Endometrium (tissue), 2 donors: Measurements from ENCODE around the gene FHOD1.

Source experiments
- FAIRE-seq: peaks from 2 replicates; lab custom pipeline; 2012; peaks lifted over from hg19 to GRCh38; lab: Jason Lieb, UNC
- donor health status: control.
- donor health status: control.

Gene FHOD1

GRCh38 chr16:67248401-67249177, 1.3 kb upstream of the FHOD1 start, which contains the start of gene SLC9A5:
SLC9A5 (plus strand) TSS chr16:67248979; CDS start chr16:67249015, 36 bp downstream.
- no peak for FAIRE-seq

- FAIRE-seq = no peak
Measured at GRCh38 chr16:67248073-67248400, 756 bp upstream of the FHOD1 start.

DNA sequence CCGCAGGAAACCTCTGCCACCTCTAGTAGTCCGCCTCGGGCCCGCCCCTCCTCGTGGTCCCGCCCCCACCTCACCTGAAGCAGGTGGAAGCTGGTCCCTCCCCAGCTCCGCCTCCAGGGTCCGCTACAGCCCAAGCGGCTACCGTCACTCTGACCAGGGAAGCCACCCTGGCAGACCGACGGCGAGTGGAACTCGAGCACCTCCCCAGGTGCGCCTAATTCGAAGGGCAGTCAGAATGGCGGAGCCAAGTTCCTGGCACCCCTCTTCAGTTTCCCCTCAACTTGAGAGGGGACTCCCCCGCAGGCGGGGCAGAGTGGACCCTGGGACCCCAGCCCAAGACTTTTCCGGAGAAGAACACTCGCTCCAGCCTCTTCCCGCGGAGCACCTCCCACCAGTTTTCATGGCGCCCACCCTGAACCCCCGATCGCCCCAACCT, 507 bp downstream of the FHOD1 start:
- no peak for FAIRE-seq

- no peak for FAIRE-seq
Measured at GRCh38 chr16:67246081-67246755, 1.1 kb downstream of the FHOD1 start.

DNA sequence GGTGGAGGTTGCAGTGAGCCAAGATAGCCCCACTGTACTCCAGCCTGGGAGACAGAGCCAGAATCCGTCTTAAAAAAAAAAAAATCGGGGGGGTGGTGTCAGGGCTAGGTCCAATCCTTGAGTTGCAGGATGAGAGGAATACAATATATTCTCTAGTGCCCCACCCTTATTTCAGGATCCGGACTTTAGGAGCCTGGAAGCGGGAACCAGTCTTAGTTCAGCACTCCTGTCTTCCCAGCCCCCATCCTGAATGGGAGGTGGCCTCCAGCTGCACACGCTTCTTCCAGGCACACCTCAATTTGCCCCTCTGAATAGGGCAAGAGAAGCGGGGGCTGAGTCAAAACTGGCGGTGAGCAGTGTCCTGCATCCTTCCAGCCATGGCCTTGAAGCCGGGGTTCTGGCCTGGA, 1.6 kb downstream of the FHOD1 start:
- no peak for FAIRE-seq

GRCh38 chr16:67245186-67245585, 2.1 kb downstream of the FHOD1 start:
- FAIRE-seq = no peak

- no peak for FAIRE-seq
Measured at GRCh38 chr16:67244387-67245185, 2.7 kb downstream of the FHOD1 start.

- no peak for FAIRE-seq
Measured at GRCh38 chr16:67243481-67243880, 3.8 kb downstream of the FHOD1 start.

DNA sequence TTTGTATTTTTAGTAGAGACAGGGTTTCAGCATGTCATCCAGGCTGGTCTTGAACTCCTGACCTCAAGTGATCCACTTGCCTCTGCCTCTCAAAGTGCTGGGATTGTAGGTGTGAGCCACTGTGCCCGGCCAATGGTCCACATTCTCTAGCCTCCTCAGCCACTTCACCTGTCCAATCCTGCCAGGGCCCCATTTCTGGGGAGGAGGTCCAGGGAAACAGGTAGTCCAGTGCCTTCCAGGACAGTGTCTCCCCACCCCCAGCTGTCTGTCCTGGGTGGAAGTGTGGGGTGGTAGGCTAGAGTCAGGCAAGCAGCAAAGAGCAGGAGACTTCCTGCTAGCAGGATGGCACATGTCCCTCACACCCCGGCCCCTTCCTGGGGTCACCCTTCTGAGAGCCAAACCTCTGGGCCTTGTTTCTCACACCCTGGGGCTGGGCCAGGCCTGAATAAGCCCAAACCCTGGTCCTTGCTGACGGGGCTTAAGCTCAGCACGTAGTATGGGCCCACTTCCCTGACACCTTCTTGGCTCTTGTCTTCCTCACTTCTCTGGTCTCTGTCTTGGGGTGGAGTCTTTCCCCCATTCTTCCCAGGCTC, 5.0 kb downstream of the FHOD1 start:
- FAIRE-seq = no peak

DNA sequence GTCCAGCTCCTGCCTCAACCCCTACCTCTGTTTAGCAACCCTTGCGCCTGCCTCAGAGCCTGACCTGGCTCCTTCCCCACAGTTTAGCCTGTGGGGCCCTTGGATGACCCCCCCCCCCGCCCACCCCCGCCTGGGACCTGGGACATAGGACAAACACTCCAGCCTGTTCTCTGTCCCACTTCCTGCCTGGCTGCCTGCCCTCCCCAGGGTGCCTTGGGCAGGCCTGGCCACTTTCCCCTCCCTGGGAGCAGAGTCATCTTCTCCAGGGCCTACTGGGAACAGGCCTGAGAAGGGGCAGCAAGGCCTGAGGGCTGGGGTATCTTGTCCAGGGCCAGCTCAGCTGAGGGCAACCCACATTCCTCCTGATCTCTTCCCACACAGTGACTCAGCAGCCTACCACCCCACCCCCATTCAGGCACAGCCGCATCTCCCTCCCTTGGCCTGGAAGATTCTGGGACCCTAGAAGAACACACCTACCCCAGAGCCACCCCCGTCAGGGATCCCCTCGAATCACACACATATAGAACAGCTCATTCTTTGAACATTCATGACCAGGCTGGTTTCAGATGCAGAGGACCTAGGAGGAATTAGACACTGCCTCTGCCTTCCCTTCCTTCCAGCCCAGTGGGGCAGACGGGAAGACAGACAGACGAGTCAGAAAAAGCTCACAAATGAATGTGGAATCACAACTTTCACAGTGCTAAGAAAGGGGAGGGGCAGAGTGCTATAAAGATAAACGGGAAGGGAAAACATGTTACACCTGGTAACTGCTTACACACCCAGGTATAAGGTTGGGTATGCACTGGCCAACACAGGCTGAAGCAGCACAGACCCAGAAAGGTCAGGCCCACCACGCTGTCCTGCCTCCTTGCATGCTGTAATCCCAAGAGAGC, 6.0 kb downstream of the FHOD1 start:
- FAIRE-seq = no peak

DNA sequence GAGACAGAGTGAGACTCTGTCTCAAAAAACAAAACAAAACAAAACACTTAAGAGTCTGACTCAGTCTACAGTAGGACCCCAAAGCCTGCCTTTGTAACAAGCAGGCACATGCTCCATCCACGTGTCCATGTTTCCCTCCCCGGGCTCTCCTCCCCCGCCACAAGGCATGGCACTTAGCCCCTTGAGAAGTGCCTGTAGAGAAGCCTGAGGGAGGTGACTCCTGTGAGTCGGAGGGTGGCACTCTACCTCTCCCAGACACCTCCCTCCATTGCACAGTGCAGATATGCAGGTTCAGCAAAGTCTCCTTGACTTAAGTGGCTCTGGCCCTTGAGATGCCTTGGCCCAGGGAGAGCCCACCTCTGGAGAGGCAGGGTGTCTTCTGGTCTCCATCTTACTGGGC, 6.8 kb downstream of the FHOD1 start:
- no peak for FAIRE-seq

DNA sequence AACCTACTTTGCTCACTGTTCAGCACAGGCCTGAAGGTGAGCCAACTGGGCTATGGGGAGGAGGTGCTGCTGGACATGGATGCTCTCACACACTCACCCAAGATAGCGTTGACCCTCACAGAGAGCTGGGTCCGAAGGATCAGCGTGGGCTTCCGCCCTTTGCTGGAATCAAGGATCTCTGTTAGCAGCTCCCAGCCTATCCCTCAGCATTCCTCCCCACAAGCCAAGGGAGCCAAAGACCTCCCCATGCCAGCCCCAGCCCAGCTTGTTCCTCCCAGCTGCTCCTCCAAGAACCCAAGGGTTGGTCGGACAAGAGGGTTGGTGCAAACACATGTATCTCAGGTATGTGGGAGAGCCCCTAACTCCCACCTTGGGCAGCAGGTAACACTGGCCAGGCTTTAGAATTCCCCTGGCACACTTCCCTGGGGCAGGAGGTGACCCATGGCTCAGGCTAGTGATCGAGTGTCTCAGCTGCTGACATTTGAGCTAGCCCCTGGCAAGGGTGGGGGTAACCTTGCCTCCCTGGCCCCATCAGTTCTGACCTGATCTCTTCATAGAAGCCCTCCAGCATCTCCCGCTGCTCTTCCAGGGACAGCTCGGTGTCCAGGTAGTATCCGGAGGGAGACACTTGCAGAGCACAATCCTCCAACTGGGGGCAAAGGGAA, 8.3 kb downstream of the FHOD1 start:
- no peak for FAIRE-seq

DNA sequence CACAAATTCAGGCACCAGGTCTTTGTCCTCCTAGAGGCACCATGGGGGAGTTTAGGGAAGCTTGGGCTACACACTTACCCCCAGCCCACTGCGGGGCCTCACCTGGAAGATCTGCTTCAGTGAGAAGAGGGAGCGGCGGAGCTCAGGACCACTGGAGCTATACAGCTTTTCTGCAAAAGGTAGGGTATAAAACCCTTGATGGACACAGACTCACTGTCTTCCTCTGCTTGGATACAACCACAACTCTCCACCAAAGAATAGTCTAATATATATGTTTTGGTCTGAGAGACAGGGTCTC, 9.1 kb downstream of the FHOD1 start:
- FAIRE-seq = no peak

- FAIRE-seq = no peak
Measured at GRCh38 chr16:67237396-67238277, 9.6 kb downstream of the FHOD1 start.

- FAIRE-seq = no peak
Measured at GRCh38 chr16:67236563-67237395, 10.5 kb downstream of the FHOD1 start.

GRCh38 chr16:67235816-67236562, 11.3 kb downstream of the FHOD1 start:
- no peak for FAIRE-seq

- no peak for FAIRE-seq
Measured at GRCh38 chr16:67234180-67234597, 13.1 kb downstream of the FHOD1 start.

DNA sequence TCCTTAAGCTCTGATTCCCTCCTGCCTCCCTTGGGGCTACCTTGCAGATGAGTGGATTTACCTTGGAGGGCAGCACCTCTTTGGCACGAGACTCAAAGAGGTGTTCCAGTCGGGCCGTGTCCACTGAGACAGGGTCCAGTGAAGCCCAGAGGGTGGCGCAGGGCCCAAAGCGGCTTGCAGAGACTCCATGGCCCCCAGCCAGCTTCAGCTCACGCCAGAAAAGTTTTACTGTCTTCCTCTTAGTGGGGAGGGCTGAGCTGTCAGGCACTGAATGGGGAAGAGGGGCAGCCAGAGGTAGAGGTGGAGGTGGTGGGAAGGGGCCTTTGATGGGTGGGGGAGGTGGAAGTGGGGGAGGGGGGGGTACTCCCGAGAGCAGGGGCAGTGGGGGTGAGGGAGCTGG, 13.7 kb downstream of the FHOD1 start:
- FAIRE-seq = no peak
